K562 (cell line): Measurements from ENCODE around the gene RHBDD1. TPM values are rescaled to one million over a fixed set of nuclear protein-coding genes. Genes with fewer than 3 reads are reported as not detected.

Source experiments
- ATAC-seq: fragments of 200-7000 bp; cut with Tn5 transposase; 3 replicates; pipeline ENCODE4 v1.9.1; 2020; ENCODE audit warnings: moderate library complexity
- BruUV-seq: library from RNA; stranded (reverse); fragments of 400-500 nt; replicated peaks from 2 replicates; lab custom pipeline; 2021; lab: Mats Ljungman, UMichigan
- CTCF ChIA-PET: fragments of 300-600 bp; formaldehyde crosslinking; extraction: SDS; loops from one replicate; lab custom pipeline; 2021; ENCODE audit warnings: low intra/inter-chr PET ratio; lab: Yijun Ruan, JAX
- POLR2A ChIA-PET: fragments of 300-600, 350-650 bp; sonication (Branson Sonifier 250); formaldehyde crosslinking; extraction: SDS; loops from one replicate; lab custom pipeline; 2021; ENCODE audit warnings: antibody characterized with exemption, inconsistent platforms; lab: Yijun Ruan, JAX
- DNase-seq, 4 experiments: peaks; one replicate each; pipeline versions ENCODE4 v3.0.0 to v3.0.0-alpha.2; 2011 to 2018; ENCODE audit warnings: low spot score in 3 of 4, mixed read lengths in 3 of 4; ENCODE audit errors: extremely low read depth in 1 of 4
- FAIRE-seq: peaks from 2 replicates; lab custom pipeline; 2011; peaks lifted over from hg19 to GRCh38; lab: Jason Lieb, UNC
- H2AFZ ChIP-seq: 2 replicates; pipeline ENCODE4 v1.6.0; 2011; ENCODE audit warnings: low read depth, low read length, control low read depth, inconsistent platforms
- H3K27ac ChIP-seq: fragments of 200-600 bp; 3 replicates; pipeline ENCODE4 v1.8.0; 2011; ENCODE audit warnings: low read depth, mild to moderate bottlenecking, control low read depth, inconsistent platforms, low read length, moderate library complexity, mixed read lengths; ENCODE audit errors: extremely low read depth
- H3K27me3 ChIP-seq, 2 experiments: fragments of 300-600 bp in 1 of 2; 2 replicates in 1 of 2; 3 replicates in 1 of 2; pipeline versions ENCODE4 v1.6.0 to v1.8.0; 2011; ENCODE audit warnings: inconsistent platforms in 2 of 2, low read length in 2 of 2, mild to moderate bottlenecking in 1 of 2, mixed read lengths in 1 of 2, moderate library complexity in 1 of 2; ENCODE audit not compliant: control insufficient read depth in 2 of 2, insufficient read depth in 2 of 2
- H3K36me3 ChIP-seq: fragments of 300-600 bp; 3 replicates; pipeline ENCODE4 v1.8.0; 2011; ENCODE audit warnings: mild to moderate bottlenecking, low read length, inconsistent platforms; ENCODE audit not compliant: control insufficient read depth, insufficient read depth
- H3K4me1 ChIP-seq, 2 experiments: fragments of 200-600 bp in 1 of 2; replicated peaks in 1 of 2; 2 replicates in 1 of 2; 3 replicates in 1 of 2; pipeline versions ENCODE4 v1.5.1 to v1.8.0; 2011; ENCODE audit warnings: inconsistent platforms in 2 of 2, low read length in 2 of 2, mild to moderate bottlenecking in 1 of 2, mixed read lengths in 1 of 2, moderate library complexity in 1 of 2; ENCODE audit not compliant: control insufficient read depth in 2 of 2, insufficient read depth in 2 of 2
- H3K4me2 ChIP-seq: 2 replicates; pipeline ENCODE4 v1.6.1; 2011; ENCODE audit warnings: low read length, control low read depth, inconsistent platforms, mixed read lengths; ENCODE audit not compliant: insufficient read depth
- H3K4me3 ChIP-seq: fragments of 200-600 bp; sonication (generic), shearing (Covaris generic); 2 replicates; pipeline ENCODE4 v1.5.1; 2016; ENCODE audit warnings: control low read depth, inconsistent platforms
- H3K79me2 ChIP-seq: fragments of 200-600 bp; 3 replicates; pipeline ENCODE4 v1.8.0; 2011; ENCODE audit warnings: low read length, inconsistent platforms; ENCODE audit not compliant: control insufficient read depth, insufficient read depth
- H3K9ac ChIP-seq, 2 experiments: 2 replicates each; pipeline versions ENCODE4 v1.6.0 to v1.6.1; 2011; ENCODE audit warnings: low read depth in 2 of 2, low read length in 2 of 2, control low read depth in 1 of 2, inconsistent platforms in 1 of 2, mild to moderate bottlenecking in 1 of 2, mixed read lengths in 1 of 2; ENCODE audit not compliant: insufficient read depth in 1 of 2
- H3K9me1 ChIP-seq: one replicate; pipeline ENCODE4 v1.6.0; 2011; ENCODE audit warnings: inconsistent platforms, mild to moderate bottlenecking, low read length, moderate library complexity; ENCODE audit not compliant: control insufficient read depth, insufficient read depth
- H3K9me3 ChIP-seq: replicated peaks from 2 replicates; pipeline ENCODE4 v1.5.1; 2011; ENCODE audit warnings: low read depth, low read length, inconsistent platforms; ENCODE audit not compliant: control insufficient read depth, insufficient read depth
- H4K20me1 ChIP-seq: replicated peaks from 2 replicates; pipeline ENCODE4 v1.6.1; 2011; ENCODE audit warnings: low read length, inconsistent platforms, mixed read lengths; ENCODE audit not compliant: control insufficient read depth, insufficient read depth
- DIDO1 ChIP-seq: fragments of 450-650 bp; IDR thresholded peaks from 2 replicates; pipeline ENCODE4 v1.6.1; 2016; ENCODE audit warnings: low read depth, missing biosample characterization, missing genetic modification characterization
- E2F1 ChIP-seq: sonication (generic); formaldehyde crosslinking; IDR thresholded peaks from 2 replicates; pipeline ENCODE4 v1.8.1; 2023; ENCODE audit warnings: mild to moderate bottlenecking, missing genetic modification reagents, moderate library complexity
- E2F6 ChIP-seq, 2 experiments: IDR thresholded peaks; 2 replicates each; pipeline ENCODE4 v1.6.1; 2011; ENCODE audit warnings: borderline replicate concordance in 1 of 2, control low read depth in 1 of 2, low read depth in 1 of 2, low read length in 1 of 2, mild to moderate bottlenecking in 1 of 2, mixed read lengths in 1 of 2, moderate library complexity in 1 of 2; ENCODE audit not compliant: insufficient read depth in 1 of 2, insufficient read length in 1 of 2, poor library complexity in 1 of 2, severe bottlenecking in 1 of 2; ENCODE audit errors: extremely low read depth in 1 of 2
- ETS2 ChIP-seq: IDR thresholded peaks from 2 replicates; pipeline ENCODE4 v1.6.1; 2016; ENCODE audit warnings: borderline replicate concordance, missing genetic modification characterization, mild to moderate bottlenecking, moderate library complexity, missing compliant biosample characterization; ENCODE audit not compliant: poor library complexity, severe bottlenecking
- MAFG ChIP-seq: fragments of 450-650 bp; conservative IDR thresholded peaks from 2 replicates; pipeline ENCODE4 v1.6.1; 2016; ENCODE audit warnings: missing genetic modification characterization, missing compliant biosample characterization
- NR2F6 ChIP-seq: fragments of 450-650 bp; formaldehyde crosslinking; IDR thresholded peaks from 2 replicates; pipeline ENCODE4 v1.4.0; 2020; ENCODE audit warnings: mild to moderate bottlenecking
- USF1 ChIP-seq: sonication (generic); formaldehyde crosslinking; IDR thresholded peaks from 2 replicates; pipeline ENCODE4 v1.9.0; 2022; ENCODE audit warnings: mild to moderate bottlenecking, missing genetic modification reagents
- ZC3H4 ChIP-seq: sonication (generic); formaldehyde crosslinking; IDR thresholded peaks from 2 replicates; pipeline ENCODE4 v1.9.0; 2021; ENCODE audit warnings: missing genetic modification reagents, borderline replicate concordance
- ZNF174 ChIP-seq: fragments of 250-450 bp; sonication (Bioruptor Pico); IDR thresholded peaks from 2 replicates; pipeline ENCODE4 v1.4.0; 2020; ENCODE audit warnings: mild to moderate bottlenecking
- ZNF696 ChIP-seq: fragments of 250-450 bp; sonication (Bioruptor Pico); conservative IDR thresholded peaks from 2 replicates; pipeline ENCODE4 v1.4.0; 2020; ENCODE audit warnings: mild to moderate bottlenecking, moderate library complexity
- ZZZ3 ChIP-seq: fragments of 450-650 bp; IDR thresholded peaks from 2 replicates; pipeline ENCODE4 v1.6.1; 2016; ENCODE audit warnings: antibody characterized with exemption, mild to moderate bottlenecking, moderate library complexity
- WGBS: fragments of 100-300 bp; shearing (Covaris generic); methylation state at CpG from one replicate; pipeline ENCODE4 v1.1.6; 2016; ENCODE audit warnings: low coverage, mixed read lengths; ENCODE audit not compliant: insufficient coverage; ENCODE audit errors: missing lambda C conversion rate; 5-methylcytosine and 5-hydroxymethylcytosine counted together
- in situ Hi-C: fragments of 300-500 bp; cut with MboI; formaldehyde crosslinking; loops from 4 replicates; pipeline ENCODE4 v1.15.0; 2018; ENCODE audit warnings: inconsistent platforms, mixed read lengths
- intact Hi-C: fragments of 100-400 bp; cut with micrococcal nuclease; formaldehyde crosslinking; loops from 2 replicates; pipeline ENCODE4 v1.14.2; 2022
- polyA plus RNA-seq, 8 experiments: library from polyadenylated mRNA; depleted of rRNA in 4 of 8; stranded (reverse) in 5 of 8; unstranded in 3 of 8; fragments of >200 nt; fragmentation: Nextera tagmentation in 2 of 8; fragmentation: Illumina TruSeq in 1 of 8; extraction: Ambion mirVana in 2 of 8; extraction: Trizol in 1 of 8; gene quantifications; 2 replicates each; pipeline versions ENCODE4 v1.2.1 to v1.2.3, GENCODE V29; 2011 to 2014; ENCODE audit warnings: inconsistent platforms in 1 of 8, missing spikeins in 1 of 8
- total RNA-seq, 7 experiments: library from RNA; depleted of rRNA in 6 of 7; stranded (reverse); fragments of >200 nt in 6 of 7; fragmentation: Illumina TruSeq in 2 of 7; extraction: Trizol in 2 of 7; gene quantifications; 2 replicates each; pipeline versions ENCODE4 v1.2.1 to v1.2.3, GENCODE V29; 2011 to 2021; ENCODE audit warnings: low replicate concordance in 1 of 7
- TF ChIP-seq, protein P1 (sequence below): sonication (generic); formaldehyde crosslinking; IDR thresholded peaks from 2 replicates; pipeline ENCODE4 v1.8.0; 2022; ENCODE audit warnings: missing genetic modification reagents, mild to moderate bottlenecking, moderate library complexity, borderline replicate concordance

Gene RHBDD1
- total and polyA plus RNA-seq, 9 of the 15 experiments (the other 6 are each of a cell fraction or from before 2014, with no cell fraction given): 4.8 to 34.8 (median 15.6) TPM

GRCh38 chr2:226868331-226869162 is 32.7 kb downstream of the RHBDD1 start:
- in situ Hi-C loops: no loop called here

More at GRCh38 chr2:226868331-226869162, 32.7 kb downstream of the RHBDD1 start:
- CTCF ChIA-PET: no interaction called here
- TF ChIP-seq, protein P1, sequence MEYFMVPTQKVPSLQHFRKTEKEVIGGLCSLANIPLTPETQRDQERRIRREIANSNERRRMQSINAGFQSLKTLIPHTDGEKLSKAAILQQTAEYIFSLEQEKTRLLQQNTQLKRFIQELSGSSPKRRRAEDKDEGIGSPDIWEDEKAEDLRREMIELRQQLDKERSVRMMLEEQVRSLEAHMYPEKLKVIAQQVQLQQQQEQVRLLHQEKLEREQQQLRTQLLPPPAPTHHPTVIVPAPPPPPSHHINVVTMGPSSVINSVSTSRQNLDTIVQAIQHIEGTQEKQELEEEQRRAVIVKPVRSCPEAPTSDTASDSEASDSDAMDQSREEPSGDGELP: no peak
- TF ChIP-seq ZC3H4 (CRISPR knock-in tag) (no peak), E2F1 (no peak), E2F6 (IDR thresholded peaks at IDR 0.05; ENCODE audit: borderline replicate concordance in 1 of 2, extremely low read depth in 1 of 2, insufficient read depth in 1 of 2, insufficient read length in 1 of 2, low read depth in 1 of 2, low read length in 1 of 2, poor library complexity in 1 of 2, severe bottlenecking in 1 of 2) (no peak), ETS2 (tag) (no peak), MAFG (no peak), ZNF696 (CRISPR knock-in tag) (no peak), ZZZ3 (no peak), USF1 (CRISPR knock-in tag) (no peak), DIDO1 (tag) (no peak), ZNF174 (no peak), NR2F6 (CRISPR knock-in tag) (no peak)
- TF ChIP-seq, all 486 proteins: peak for 0
- H3K9me3 ChIP-seq: no peaks in the 10 kb centered on the region
- peaks cover 34% of the 10 kb centered on the region for H3K36me3 ChIP-seq
- ATAC-seq (no peak), DNase-seq (no peak), FAIRE-seq (no peak)
- intact Hi-C loops: no loop called here
- no peaks in the 10 kb centered on the region for H4K20me1 ChIP-seq
- H3K79me2 ChIP-seq: no peaks in the 10 kb centered on the region
- H3K27ac ChIP-seq: no peak overlapping the region
- H3K4me2 ChIP-seq: no peak overlapping the region
- H3K9ac ChIP-seq: no peak overlapping the region
- no peak overlapping the region for H2AFZ ChIP-seq
- BruUV-seq: no TSS peak
- H3K4me1 ChIP-seq: peaks cover 0 to 3% of the 10 kb centered on the region in 2 experiments; a peak in 2 of 5 replicates
- no peak overlapping the region for H3K4me3 ChIP-seq
- no peaks in the 10 kb centered on the region for H3K27me3 ChIP-seq
- no peaks in the 10 kb centered on the region for H3K9me1 ChIP-seq
- POLR2A ChIA-PET: no interaction called here
- WGBS: 69% methylated on average over 6 of the region's 7 CpGs
